ENCODE results near the gene ATG14.

GRCh38 chr14:55404173-55404854 is 7.3 kb downstream of the ATG14 start:
- TF ChIP-seq CTCF (IDR thresholded peaks at IDR 0.05) (no peak), POLR2A (IDR thresholded peaks at IDR 0.05) (no peak)
